Measurements from ENCODE around the gene ZHX3.

ZHX3 gene

DNA sequence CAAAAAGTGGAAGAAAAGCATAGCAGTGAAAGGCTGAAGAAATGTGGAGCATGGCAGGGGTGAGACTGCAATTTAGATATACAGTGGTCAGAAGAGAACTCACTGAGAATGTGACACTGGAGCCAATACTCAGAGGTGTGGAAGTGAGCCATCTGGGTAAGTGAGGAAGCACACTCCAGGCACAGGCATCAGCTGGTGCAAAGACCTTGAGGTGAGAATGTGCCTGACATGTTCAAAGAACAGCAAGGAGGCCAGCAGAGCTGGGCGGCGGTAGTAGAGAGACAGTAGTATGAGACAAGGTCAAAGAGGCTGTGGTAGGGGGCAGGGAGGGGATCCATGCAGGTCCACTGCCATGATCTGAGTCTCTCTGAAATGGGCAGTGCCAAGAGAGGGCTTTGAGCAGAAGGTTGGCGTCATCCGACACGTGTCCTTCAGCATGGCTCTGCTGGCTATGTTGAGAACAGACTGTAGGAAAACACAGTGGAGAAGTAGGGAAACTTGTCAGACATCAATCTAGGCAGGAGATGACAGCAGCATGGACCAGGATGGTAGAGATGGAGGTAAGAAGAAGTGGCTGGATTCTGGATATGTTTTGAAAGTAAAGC, 95.8 kb downstream of the ZHX3 start:
- DNase-seq, result no peak

DNA sequence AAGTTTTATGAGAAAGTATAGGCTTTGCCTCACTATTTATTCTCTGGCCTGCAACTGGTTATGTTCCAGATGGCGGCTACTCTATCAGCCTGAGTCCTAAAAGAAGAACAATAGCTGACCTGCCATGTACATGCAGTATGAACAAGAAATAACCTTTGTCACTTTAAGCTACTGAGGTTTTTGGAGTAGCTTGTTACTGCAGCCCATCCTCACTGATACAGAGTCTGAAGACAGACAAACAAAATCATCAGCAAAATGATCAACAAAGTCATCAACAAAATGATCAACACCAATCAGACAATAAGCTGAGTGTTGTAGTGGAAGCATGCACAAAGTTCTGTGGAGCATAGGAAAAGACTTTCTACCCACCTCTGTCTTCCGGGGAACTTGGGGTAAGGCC, 97.7 kb downstream of the ZHX3 start:
- DNase-seq, result no peak

DNA sequence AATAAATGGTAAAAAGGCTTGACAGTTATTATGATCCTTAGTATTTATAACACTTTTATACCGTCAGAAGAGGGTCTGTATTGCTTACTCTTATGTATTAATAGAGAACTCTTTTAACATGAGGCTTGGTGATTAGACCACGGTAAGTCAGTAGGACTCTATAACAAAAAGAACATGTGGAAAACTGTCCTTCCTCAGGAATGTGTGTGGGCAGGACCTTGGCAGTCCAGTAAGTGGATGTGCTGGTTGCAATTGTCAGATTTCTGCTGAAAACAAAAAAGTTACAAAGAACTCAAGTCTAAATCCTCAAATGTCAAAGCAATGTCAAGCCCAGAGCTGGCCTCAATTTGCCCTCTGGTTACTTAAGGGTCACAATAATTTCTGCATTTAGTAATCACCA, 99.1 kb downstream of the ZHX3 start:
- DNase-seq, result no peak

DNA sequence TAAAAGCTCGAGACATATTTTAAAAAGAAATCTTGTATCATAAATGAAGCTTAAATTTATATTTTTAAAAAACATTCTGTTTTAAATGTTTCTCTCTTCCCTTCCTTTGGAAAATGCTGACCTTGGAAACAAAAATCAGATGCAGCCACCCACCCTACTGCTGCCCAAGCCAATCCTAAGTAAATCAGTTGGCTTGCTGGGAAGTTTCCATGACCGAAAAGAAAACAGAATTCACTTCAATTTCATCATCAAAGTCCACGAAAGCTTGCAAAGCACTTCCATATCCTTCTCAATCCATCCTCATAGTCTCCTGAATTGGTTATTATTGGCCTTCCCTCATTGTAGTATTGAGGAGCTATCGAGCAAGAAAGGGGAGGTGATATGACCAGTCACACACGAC, 100.1 kb downstream of the ZHX3 start:
- DNase-seq, result no peak

DNA sequence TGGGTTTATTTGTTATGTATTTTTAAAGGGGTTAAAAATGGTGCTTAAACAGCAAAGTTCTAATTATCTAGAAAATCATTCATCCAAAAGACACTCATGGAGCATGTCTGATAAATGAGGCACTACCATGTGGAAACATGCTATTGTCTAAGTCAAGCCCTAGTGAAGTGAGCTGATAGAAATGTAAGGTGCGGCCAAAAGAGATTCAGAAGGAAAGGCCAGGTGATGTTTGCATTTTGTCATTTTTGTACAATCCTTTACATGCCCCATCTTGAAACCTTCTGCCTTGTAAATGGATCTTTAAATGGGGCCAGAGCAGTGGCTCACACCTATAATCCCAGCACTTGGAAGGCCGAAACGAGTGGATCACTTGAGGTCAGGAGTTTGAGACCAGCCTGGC, 102.9 kb downstream of the ZHX3 start:
- no peak for DNase-seq

DNA sequence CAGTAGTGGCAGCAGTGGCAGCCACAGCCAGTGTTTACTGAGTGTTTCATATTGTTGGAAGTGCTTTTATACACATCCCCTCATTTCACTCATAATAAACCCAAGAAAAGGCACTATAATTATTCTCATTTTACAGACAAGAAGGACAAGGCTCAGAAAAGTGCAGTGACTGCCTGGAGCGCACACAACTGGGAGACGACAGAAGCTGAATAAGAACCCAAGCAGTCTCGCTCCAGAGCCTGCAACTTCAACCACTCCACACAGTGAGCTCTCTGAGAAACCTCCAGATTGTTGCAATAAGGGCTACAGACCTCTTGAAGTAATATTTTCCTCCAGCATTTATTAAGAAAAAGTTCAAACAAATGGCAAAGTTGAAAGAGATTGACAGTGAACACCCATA, 103.3 kb downstream of the ZHX3 start:
- DNase-seq, result no peak

DNA sequence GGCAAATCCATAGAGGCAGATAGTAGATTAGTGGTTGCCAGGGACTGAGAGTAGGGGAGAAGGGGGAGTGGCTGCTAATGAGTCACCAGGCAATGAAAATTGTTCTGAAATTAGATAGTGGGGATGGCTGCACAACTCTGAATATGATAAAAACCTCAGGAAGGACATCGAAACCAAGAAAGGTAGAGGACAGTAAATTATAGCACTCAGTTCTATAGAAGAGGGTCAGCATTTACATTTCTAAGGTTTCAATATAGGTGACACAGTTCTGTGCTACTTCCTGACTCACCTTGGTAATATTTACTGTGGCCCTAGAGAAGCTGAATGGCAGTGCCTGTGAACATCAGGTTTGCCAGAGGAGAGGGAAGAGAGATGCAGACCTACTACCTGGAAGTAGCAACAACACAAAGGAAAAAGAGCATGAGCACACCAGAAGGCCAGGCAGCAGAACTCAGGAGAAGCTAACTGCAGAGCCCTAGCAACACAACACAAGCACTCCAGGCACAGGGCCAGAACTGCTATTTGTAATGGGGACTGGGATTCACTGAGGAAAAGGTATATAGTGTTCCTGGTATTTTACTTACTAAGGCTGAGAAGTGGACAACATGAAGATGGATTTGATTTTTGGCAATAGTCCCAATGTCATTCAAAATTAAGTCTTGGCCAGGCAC, 104.2 kb downstream of the ZHX3 start:
- DNase-seq, result peak; percentile 33

DNA sequence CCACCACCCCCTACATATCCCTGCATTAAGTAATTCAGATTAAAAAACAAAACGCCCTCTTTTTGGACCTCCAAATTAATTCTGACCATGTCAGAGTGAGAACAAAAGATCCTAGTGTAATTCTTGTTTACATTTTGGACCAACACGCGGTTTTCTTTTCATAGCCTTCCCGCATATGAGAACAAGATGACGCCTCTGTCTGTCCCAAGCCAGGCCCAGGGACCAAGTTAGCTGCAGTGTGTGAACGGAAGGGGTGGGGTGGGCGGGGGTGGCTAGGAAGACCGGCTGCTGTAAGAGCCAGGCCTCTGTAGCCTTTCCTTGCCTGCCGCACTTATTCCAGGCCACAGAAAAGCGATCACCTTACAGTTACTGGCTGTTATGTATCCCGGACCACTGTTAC, 112.2 kb downstream of the ZHX3 start:
- DNase-seq, result no peak

DNA sequence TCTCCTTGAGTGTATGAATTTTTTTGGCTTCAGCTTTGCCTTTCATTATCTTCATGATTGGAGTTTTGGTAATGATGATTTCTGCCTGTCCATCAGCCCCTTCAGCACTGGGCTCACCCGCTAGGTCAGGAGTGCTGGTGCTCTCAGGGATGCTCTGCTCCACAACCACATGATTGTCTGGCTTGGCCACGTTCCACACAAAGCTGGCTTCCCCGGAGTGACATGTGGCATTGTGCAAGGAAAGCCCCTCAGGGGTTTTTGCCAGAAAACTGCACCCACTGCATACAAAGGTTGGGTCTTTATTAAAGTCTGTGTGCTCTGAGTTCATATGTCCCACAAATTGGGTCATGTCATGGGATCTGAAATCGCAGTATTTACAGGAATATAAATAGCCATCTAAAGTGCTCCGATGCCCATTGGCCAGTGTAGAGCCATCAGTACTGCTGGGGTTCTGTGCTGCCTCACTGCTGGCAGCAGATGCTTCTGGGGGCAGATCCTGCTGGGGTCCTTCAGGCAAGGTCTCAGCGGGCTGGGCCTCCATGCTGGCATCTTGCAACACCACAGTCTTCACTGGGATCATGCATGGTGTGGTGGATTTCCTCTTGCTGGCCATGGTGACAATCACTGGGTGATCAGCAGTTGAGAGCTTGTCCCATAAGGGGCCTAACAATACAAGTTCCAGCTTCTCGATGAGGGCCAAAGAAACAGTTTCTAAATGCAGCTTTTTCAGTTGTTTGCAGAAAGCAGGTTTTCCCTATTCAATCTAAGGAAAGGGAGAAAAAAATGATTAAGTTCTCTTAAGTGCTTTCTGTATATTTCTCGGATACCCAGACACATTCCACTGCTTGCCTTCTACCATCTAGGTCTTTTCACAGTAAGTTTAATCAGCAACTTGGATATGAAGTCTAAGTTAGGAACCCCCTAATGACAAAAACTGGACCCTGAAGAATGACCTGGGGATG, 112.9 kb downstream of the ZHX3 start:
- no peak for DNase-seq

DNA sequence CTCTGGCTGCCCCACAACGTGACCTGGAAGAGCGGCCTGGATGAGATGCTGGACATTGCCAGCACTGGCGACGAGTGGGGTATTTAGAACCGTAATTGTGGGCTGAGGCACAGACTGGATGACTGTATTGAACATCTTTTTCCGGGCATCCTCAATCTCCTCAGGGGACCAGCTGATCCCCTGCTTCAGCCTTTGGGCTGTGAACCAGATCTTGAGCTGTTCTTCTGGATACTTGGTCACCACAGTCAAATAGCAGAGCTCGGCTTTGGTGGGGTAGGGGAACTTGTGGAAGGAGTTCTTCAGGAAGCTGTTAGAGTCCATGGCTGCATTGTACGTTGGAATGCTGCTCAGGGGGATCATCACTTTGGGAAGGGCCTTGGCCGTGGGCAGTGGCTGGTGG, 113.9 kb downstream of the ZHX3 start:
- no peak for DNase-seq

DNA sequence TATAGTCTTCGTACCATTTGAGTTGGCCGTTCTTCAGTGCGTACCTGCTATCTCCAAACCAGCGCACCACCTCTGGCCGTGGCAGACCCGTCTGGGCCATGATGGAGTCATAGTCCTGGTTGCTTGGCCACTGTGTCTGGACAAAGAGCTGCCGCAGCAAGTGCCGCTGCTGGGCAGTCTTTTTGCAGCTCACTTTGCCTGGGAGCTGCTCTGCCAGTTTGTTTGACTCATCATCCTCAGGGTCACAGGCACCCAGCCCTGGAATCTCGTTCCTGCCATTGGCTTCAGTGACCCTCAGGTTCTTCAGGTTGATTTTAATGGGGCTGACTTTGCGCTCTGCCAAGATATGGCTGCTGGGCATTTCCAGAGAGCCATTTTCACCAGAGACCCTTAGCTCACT, 115.1 kb downstream of the ZHX3 start:
- no peak for DNase-seq

DNA sequence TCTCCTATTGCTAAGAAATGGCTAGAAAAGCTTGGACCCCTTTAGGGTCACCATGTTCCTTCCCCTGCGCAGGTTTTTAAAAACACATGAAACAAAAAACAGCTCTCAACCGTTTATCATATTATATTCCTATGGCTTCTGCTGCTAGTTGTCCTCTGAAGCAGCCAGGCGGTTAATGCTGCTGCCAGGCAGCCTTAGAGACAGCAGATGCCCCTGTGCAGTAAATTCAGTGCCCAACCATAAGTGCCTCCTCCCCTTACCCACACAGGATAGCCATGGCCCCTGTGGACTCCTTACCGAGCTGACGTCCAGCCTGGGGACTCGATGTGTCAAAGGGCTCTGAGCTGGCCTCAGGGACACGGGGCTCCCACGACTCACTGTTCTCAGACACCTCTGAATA, 115.8 kb downstream of the ZHX3 start:
- DNase-seq, result no peak

DNA sequence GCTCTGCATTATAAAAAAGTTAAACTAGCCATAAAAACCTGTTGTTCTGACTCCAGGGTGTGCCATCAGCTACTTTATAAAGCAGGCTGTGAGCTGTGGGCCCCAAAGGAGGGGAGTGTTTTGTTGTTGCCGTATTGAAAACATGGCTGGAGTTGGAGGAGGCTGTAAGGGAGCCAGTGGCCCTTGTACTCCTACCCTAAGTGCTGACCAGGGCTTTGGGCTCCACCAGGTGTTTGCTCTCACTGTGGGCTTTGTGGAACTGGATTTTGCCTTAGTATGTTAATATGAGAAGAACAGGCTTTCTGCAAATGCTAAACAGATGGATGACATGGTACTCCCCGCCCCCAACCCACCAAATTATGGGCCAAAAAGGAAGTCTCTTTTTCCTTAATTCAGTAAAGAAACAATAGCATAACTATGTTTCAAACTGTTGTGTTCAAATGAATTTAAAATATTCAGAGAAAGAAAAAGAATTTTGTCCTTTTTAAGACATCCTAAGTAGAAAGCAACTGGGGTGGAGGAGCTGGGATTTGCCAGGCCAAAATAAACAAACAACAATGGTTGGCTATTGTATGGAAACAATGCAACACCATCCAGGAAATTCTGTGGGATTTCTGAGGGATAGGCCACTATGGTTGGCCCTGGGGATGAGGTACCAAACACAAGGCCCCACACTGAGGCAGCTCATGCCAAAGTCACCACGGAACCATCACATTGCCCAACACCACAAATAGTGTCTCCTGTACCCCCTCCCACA, 116.9 kb downstream of the ZHX3 start:
- no peak for DNase-seq

DNA sequence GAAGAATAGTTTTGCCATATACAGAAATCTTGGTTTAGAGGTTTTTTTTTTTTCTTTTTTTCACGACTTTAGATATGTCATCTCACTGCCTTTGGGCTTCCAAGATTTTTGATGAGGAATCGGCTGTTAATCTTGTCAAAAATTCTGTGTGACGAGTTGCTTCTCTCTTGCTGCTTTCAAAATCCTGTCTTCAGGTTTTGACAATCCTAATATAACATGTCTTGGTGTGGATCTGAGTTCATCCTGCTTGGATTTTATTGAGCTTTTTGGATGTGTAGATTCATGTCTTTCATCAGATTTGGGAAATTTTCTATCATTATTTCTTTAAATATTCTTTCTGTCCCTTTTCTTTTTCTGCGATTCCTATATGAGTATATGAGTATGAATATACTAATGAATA, 119.1 kb downstream of the ZHX3 start:
- no peak for DNase-seq

DNA sequence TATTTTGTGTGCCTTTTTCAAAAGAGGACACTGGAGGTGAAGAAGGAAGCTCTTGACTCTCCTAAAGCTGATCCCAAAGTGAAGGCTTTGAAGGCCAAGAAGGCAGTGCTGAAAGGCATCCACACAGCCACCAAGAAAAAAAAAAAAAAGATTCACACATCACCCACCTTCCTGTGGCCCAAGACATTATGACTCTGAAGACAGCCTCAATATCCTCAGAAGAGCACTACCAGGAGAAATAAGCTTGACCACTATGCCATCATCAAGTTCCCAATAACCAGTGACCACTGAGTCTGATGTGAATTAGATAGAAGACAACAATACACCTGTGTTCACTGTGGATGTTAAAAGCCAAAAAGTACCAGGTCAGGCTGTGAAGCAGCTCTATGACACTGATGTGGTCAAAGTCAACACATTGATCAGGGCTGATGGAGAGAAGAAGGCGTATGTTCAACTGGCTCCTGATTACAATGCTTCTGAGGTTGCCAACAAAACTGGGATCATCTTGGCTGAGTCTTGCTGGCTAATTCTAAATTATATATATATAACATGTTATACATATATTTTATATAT, 120.8 kb downstream of the ZHX3 start:
- DNase-seq, result no peak

DNA sequence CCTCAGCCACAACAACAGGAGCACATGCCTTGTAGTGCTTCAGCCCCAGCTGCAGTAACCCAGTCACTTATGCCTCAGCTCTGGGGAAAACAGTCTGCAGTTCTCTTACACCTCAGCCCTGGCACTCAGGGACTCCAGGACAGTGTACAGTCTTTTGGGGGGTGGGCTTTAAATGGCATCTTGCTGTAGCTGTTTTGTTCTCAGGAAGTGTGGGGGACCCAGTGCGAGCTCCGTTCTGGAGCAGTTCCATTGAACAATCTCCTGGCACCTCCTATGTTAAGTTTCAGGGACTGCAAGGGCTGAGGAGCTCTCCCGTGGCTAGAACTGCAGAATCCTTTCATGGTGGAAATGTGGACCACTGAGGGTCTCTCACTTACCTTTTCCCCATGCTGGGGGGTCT, 125.0 kb downstream of the ZHX3 start:
- no peak for DNase-seq

DNA sequence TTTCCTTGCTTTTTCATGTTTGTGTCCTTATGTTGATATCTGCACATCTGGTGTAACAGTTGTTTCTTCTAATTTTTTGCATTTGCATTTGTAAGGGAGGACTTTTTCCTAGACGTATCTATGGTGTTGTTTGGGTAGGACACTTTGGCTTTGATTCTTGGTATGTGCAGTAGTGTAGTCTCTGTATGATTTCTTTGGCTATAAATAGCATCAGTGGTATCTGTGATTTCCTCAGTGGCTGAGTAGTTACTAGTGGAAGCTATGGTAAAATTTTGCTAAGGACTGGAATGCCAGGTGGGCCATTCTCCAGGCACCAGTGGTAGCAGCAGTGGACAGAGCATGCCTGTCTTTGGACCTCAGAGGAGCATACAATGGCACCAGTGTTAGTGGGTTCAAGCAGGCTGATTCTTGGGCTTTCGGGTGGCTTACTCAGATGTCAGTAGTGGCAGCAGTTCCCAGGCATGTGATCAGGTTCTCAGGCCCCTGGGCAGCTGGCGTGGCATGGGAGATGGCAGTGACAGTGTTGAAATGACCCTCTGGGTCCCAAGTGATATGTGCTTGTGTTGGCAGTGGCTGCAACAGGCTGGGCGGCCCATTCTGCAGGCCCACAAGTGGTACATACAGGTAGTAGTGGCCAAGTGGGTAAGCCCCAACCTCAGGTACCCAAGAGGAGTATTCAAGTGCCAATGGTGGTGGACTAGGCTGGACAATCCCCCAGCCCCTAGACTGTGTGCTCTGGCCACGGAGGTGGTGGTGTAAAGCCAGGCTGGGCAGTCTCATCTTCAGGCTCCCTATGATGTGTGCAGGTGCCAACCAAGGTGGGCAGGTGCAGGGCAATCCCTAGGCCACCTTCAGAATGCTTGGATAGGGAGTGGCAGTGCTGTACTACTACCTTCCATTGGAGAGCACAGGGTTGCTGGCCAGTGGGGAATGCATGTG, 125.7 kb downstream of the ZHX3 start:
- DNase-seq, result no peak

DNA sequence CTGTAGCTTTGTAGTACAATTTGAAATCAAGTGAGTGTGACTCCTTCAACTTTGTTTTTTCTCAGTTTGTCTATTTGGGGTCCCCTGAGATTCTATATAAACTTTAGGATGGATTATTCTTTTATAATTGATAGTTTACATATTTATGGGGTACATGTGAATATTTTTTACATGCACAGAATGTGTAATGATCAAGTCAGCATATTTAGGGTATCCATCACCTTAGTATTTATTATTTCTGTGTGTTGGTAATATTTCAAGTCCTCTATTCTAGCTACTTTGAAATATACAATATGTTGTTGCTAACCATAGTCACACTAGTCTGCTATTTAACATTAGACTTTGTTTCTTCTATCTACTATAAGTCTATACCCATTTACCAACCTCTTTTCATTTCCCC, 129.9 kb downstream of the ZHX3 start:
- DNase-seq, result no peak

DNA sequence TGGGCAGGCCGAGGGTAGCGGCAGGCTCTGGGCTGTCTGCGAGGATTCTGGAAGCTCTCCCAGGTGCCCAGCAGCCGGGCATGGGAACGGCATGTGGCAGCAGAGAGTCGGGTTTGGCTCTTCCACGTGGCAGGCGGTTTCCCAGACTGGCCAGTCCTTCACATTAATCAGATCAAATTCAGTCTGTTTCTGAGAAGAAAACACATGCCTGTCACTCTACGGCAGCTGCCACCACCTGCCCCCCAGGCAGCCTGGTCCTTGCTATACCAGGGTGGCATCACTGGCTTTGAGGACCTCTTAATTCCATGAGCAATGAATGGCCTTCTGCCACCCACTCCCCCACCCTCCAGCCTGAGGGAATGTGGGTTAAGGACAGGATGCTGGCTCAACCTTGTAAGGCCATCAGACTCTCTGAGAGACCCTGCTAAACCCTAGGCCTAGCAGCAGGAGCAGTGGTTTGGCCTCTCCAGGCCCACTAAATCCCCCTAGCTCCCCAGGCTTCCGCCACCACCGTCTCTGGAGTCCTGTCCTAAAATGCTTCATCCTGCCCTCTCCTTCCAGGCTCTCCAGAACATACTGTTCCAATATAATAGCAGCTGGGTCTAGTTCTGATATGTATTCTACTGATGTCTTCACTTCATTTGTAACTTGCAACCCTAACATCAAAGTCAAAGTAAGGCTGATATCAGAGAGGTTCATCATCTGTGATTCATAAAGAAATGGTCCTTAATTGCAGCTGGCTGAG, 132.3 kb downstream of the ZHX3 start:
- DNase-seq, result no peak

DNA sequence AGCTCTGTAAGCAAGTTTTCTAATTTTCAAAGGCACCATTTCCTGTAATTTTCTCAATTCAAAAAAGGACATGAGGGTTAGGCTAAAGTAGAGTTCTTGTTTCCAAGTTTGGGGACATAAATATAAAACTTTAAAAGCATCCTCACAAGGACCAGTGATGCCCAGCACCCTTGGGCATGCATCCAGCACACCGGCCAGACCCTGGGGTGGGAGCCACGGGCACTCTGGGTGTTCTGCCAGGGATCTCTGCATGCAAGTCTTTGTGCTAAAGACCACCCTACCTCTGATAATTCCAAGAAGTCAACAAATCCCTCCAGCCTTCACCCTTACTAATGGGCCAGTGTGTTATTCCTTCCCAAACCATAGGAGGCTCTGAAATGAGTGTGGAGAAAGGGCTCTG, 133.7 kb downstream of the ZHX3 start:
- no peak for DNase-seq

DNA sequence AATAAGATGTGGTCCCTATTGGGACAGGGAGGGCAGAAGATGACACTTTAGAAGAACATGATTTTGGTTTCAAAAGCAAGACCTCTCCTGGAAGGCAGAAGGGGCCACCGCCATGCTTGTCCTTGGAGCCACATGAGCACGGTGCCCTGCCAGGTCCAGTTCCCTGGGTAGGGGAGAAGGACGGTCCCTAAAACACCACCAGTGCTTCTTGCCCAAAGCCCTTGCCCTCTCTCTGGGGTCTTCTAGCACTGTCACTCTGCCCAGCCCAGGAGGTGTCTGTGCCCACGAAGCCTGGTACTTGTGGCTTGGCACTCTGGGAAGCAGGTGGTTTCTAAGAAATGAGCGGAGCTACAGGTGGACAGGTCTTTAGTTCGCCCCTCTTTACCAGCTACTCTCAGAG, 134.1 kb downstream of the ZHX3 start:
- DNase-seq, result no peak
